Type B pancreatic cell (in vitro differentiated cells): ENCODE data around the gene PDXP. TPM values are rescaled to one million over a fixed set of nuclear protein-coding genes. Genes with fewer than 3 reads are reported as not detected.
A peak's percentile ranks its signal among the peaks of the same experiment; 100 is the strongest.

Experiments
- DNase-seq: peaks from one replicate; pipeline ENCODE4 v3.0.0; 2021; ENCODE audit warnings: mixed read lengths; ENCODE audit not compliant: unreplicated experiment; ENCODE audit errors: extremely low spot score
- H3K27ac Mint-ChIP-seq: 2 replicates; pipeline ENCODE4 v1.8.0; 2021; ENCODE audit warnings: mild to moderate bottlenecking, mixed read lengths
- H3K27me3 Mint-ChIP-seq: 2 replicates; pipeline ENCODE4 v1.8.0; 2021; ENCODE audit warnings: mixed read lengths
- H3K36me3 Mint-ChIP-seq: 2 replicates; pipeline ENCODE4 v1.8.0; 2021; ENCODE audit warnings: mixed read lengths
- H3K4me1 Mint-ChIP-seq: one replicate; pipeline ENCODE4 v1.8.0; 2021; ENCODE audit warnings: mixed read lengths; ENCODE audit not compliant: unreplicated experiment
- H3K4me3 Mint-ChIP-seq: 2 replicates; pipeline ENCODE4 v1.8.0; 2021; ENCODE audit warnings: mild to moderate bottlenecking, mixed read lengths
- H3K9me3 Mint-ChIP-seq: 2 replicates; pipeline ENCODE4 v1.8.0; 2021; ENCODE audit warnings: mixed read lengths
- total RNA-seq: library from RNA; stranded (reverse); gene quantifications from 2 replicates; pipeline ENCODE4 v1.2.1, GENCODE V29; 2021; ENCODE audit warnings: low replicate concordance
- TF ChIP-seq, protein P1 (sequence below): fragments of 200-600 bp; sonication (generic); conservative IDR thresholded peaks from 2 replicates; pipeline ENCODE4 v1.5.0; 2021; ENCODE audit warnings: antibody characterized with exemption, mild to moderate bottlenecking

PDXP gene
- total RNA-seq, 1 donor from 2014 or later, result 30.2 TPM

DNA sequence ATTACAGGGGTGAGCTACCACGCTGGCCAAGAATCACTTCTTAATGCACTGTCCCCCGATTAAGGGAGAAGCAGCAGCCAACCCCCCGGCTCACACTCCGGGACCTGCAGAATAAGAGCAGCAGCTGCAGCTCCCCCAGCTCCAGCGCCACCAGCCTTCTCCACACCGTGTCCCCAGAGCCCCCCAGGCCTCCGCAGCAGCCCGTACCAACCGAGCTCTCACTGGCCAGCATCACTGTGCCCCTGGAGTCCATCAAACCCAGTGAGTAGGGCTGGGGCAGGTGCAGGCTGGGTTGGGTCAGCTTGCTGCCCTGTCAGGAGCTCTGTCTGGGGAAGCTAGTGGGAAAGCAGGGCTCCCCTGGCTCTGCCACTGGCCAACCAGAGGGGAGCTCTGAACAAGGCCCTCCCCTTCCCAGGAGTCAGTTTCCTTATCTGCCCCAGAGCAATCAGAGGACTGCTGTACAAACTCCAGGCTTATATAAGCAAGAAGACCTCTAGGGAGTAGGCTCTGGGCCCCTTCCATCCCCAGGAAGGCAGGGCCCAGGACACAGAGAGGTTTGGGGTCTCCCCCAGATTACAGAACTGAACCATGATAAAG is 27.6 kb upstream of the PDXP start:
- Mint-ChIP-seq H3K36me3 (no peaks in the 10 kb centered on the region), H3K4me1 (peaks cover 11% of the 10 kb centered on the region), H3K27me3 (no peaks in the 10 kb centered on the region), H3K27ac (peak overlapping the region; percentile 43), H3K4me3 (no peak overlapping the region), H3K9me3 (no peaks in the 10 kb centered on the region)
- DNase-seq, result no peak
- TF ChIP-seq, protein P1, sequence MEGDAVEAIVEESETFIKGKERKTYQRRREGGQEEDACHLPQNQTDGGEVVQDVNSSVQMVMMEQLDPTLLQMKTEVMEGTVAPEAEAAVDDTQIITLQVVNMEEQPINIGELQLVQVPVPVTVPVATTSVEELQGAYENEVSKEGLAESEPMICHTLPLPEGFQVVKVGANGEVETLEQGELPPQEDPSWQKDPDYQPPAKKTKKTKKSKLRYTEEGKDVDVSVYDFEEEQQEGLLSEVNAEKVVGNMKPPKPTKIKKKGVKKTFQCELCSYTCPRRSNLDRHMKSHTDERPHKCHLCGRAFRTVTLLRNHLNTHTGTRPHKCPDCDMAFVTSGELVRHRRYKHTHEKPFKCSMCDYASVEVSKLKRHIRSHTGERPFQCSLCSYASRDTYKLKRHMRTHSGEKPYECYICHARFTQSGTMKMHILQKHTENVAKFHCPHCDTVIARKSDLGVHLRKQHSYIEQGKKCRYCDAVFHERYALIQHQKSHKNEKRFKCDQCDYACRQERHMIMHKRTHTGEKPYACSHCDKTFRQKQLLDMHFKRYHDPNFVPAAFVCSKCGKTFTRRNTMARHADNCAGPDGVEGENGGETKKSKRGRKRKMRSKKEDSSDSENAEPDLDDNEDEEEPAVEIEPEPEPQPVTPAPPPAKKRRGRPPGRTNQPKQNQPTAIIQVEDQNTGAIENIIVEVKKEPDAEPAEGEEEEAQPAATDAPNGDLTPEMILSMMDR, result no peak

GRCh38 chr22:37631448-37632173 is 26.9 kb upstream of the PDXP start:
- Mint-ChIP-seq H3K4me1 (peaks cover 11% of the 10 kb centered on the region), H3K9me3 (no peaks in the 10 kb centered on the region), H3K27me3 (no peaks in the 10 kb centered on the region), H3K27ac (peak overlapping the region; percentile 43), H3K36me3 (no peaks in the 10 kb centered on the region), H3K4me3 (no peak overlapping the region)
- DNase-seq, result no peak
- TF ChIP-seq, protein P1, result no peak

DNA sequence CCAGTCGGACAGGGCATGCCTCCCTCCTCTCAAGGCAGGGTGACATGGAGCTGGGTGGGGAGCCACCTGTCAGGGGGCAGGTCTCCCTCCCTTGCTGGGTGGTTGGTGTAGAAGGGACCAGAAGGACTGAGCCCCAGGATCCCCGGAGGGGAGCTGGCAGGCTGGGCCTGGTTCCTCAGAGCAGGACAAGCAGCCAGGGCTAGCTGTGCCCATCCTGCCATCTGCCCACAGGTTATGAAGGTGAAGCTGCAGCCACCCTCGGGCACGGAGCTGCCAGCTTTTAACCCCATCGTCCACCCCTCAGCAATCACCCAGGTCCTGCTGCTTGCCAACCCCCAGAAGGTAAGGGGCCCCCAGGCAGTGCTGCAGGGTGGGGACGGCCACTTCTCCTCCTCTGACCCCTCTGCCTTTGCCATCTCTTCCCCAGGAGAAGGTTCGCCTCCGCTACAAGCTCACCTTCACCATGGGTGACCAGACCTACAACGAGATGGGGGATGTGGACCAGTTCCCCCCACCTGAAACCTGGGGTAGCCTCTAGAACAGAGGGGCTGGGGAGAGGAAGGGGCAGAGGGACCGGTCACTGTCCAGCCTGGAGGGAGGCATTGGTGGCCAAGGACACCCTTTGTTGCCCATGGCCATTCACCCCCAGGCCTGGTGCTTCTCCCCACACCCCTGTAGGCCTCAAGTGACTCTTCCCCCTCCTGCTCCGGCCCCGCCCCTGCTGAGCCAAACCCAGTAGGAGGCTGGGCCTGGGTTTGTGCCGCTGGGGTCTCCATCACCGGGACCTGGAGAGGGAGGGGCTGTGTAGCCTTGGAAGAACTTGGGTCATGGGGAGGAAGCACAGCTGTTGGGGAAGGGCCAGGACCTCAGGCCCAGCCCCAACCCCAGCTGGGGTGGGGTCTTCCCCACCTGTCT is 26.1 kb upstream of the PDXP start:
- Mint-ChIP-seq H3K27me3 (no peaks in the 10 kb centered on the region), H3K4me1 (peaks cover 11% of the 10 kb centered on the region), H3K27ac (no peak overlapping the region)

DNA sequence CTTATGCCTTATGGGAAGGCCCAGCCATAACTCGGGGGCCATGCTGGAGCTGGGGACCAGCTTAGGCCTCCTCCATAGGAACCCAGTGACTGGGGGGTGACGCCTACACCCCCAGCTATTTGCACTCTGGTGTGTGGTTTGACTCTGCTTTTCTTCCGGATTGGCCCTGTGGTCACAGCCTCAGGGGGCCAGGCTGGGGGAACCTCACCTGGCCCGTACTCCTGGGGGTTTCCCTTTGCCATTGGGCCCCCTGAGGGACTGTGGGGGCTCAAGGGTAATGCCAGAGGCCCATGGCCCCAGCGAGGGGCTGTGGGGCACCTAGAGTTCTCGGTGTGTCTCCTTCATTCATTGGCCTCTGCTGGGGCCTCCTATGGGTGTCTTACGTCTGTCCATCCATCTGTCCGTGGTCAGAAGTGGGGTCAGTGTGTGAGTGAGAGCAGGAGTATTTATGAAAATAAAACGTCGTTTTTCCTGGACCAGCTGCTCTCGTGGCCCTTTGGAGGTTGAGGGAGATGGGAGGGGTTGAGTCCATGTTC is 25.4 kb upstream of the PDXP start:
- DNase-seq, result no peak
- peak overlapping the region; percentile 43 for H3K27ac Mint-ChIP-seq
- H3K9me3 Mint-ChIP-seq, result no peaks in the 10 kb centered on the region
- H3K27me3 Mint-ChIP-seq, result no peaks in the 10 kb centered on the region
- no peaks in the 10 kb centered on the region for H3K36me3 Mint-ChIP-seq
- peaks cover 11% of the 10 kb centered on the region for H3K4me1 Mint-ChIP-seq
- TF ChIP-seq, protein P1, result no peak
- H3K4me3 Mint-ChIP-seq, result no peak overlapping the region

More for the DNA sequence above, 26.1 kb upstream of the PDXP start:
- Mint-ChIP-seq H3K9me3 (no peaks in the 10 kb centered on the region), H3K4me3 (no peak overlapping the region), H3K36me3 (no peaks in the 10 kb centered on the region)
- DNase-seq, result no peak
- TF ChIP-seq, protein P1, result no peak

DNA sequence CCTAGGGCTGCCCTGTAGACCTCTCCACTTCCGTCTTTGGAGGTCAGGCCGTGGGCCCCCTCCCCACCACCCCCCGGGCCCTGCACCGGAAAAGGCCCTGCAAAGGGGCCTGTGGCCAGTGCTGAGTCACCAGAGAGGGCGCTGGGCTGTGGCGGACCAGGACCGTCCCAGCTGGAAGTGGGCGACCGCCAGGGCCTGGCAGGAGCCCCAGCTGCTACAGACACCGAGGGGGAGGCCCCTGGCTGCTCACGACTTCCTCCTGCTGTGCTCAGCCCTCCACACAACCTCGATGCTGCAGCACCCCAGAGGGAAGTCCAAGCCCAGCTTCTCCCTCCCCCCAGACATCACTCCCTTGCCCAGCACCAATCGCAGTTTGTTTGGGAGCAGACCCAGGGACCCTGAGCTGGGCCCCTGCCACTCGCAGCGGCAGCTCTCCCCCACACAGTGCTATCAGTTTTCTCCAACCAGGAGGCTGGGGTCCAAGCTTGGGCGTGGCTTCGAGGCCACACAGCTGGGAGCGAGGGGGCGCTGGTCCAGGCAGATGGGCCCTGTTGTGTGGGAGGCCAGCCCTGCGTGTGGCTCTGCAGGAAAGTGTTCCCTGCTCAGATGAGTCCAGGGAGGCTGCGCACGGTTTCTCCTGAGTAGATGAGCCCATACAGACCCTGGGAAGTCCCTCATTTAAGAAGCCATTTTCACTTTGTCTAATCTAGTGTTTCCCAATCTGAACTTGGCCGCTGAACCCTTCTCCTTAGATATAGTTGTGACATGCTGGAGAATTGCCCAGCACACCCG is 24.7 kb upstream of the PDXP start:
- Mint-ChIP-seq H3K36me3 (no peaks in the 10 kb centered on the region), H3K27ac (peak overlapping the region; percentile 72), H3K4me1 (peaks cover 16% of the 10 kb centered on the region), H3K27me3 (no peaks in the 10 kb centered on the region), H3K4me3 (peak overlapping the region; percentile 71), H3K9me3 (no peaks in the 10 kb centered on the region)
- DNase-seq, result peak; percentile 83
- TF ChIP-seq, protein P1, result peak; percentile 44
